ENCODE results near the gene PPT1.

Gene PPT1

GRCh38 chr1:40053138-40053887, 43.7 kb downstream of the PPT1 start:
- Histone ChIP-seq H3K9ac (ENCODE audit: low read depth, low read length, poor library complexity, severe bottlenecking) (no peak overlapping the region), H3F3A (ENCODE audit: low read depth) (peaks cover 3% of the 10 kb centered on the region; the same call in 1 of the 2 replicates), H2AFZ (ENCODE audit: low read length) (no peak overlapping the region), H3K4me1 (ENCODE audit: insufficient read depth, low read length, poor library complexity, severe bottlenecking) (peaks cover 25% of the 10 kb centered on the region), H4K20me1 (ENCODE audit: insufficient read depth, low read length, poor library complexity, severe bottlenecking) (peaks cover 74% of the 10 kb centered on the region), H3K9me2 (replicated peaks; ENCODE audit: low read depth, low read length) (no peaks in the 10 kb centered on the region), H3K4me2 (ENCODE audit: low read depth, low read length, poor library complexity, severe bottlenecking) (no peak overlapping the region), H3K4me3 (ENCODE audit: low read length, poor library complexity, severe bottlenecking) (no peak overlapping the region), H3K36me3 (ENCODE audit: insufficient read depth, low read length) (peaks cover 11% of the 10 kb centered on the region; the same call in 1 of the 2 replicates), H3K27me3 (ENCODE audit: insufficient read depth, low read length, poor library complexity, severe bottlenecking) (no peaks in the 10 kb centered on the region), H3K79me2 (ENCODE audit: insufficient read depth, low read length) (peaks cover 95% of the 10 kb centered on the region), H3K9me3 (ENCODE audit: insufficient read depth, low read depth, low read length) (no peaks in the 10 kb centered on the region)
- TF ChIP-seq EZH2phosphoT487 (IDR thresholded peaks at IDR 0.05; ENCODE audit: borderline replicate concordance) (no peak), CTCF (conservative IDR thresholded peaks at IDR 0.05; ENCODE audit: low read length) (no peak)

- Histone ChIP-seq H3K79me2 (ENCODE audit: insufficient read depth, low read length) (peaks cover 95% of the 10 kb centered on the region), H3K9me2 (replicated peaks; ENCODE audit: low read depth, low read length) (no peaks in the 10 kb centered on the region), H3K9ac (ENCODE audit: low read depth, low read length, poor library complexity, severe bottlenecking) (no peak overlapping the region), H2AFZ (ENCODE audit: low read length) (no peak overlapping the region), H3K4me2 (ENCODE audit: low read depth, low read length, poor library complexity, severe bottlenecking) (no peak overlapping the region), H3K27me3 (ENCODE audit: insufficient read depth, low read length, poor library complexity, severe bottlenecking) (no peaks in the 10 kb centered on the region), H3F3A (ENCODE audit: low read depth) (no peaks in the 10 kb centered on the region), H3K36me3 (ENCODE audit: insufficient read depth, low read length) (peaks cover 6% of the 10 kb centered on the region; the same call in 1 of the 2 replicates), H4K20me1 (ENCODE audit: insufficient read depth, low read length, poor library complexity, severe bottlenecking) (peaks cover 74% of the 10 kb centered on the region), H3K4me3 (ENCODE audit: low read length, poor library complexity, severe bottlenecking) (no peak overlapping the region), H3K4me1 (ENCODE audit: insufficient read depth, low read length, poor library complexity, severe bottlenecking) (peaks cover 25% of the 10 kb centered on the region), H3K9me3 (ENCODE audit: insufficient read depth, low read depth, low read length) (no peaks in the 10 kb centered on the region)
- TF ChIP-seq CTCF (conservative IDR thresholded peaks at IDR 0.05; ENCODE audit: low read length) (no peak), EZH2phosphoT487 (IDR thresholded peaks at IDR 0.05; ENCODE audit: borderline replicate concordance) (no peak)
Measured at GRCh38 chr1:40050863-40051262, 46.2 kb downstream of the PPT1 start.

- Histone ChIP-seq H4K20me1 (ENCODE audit: insufficient read depth, low read length, poor library complexity, severe bottlenecking) (peaks cover 72% of the 10 kb centered on the region), H3K9me3 (ENCODE audit: insufficient read depth, low read depth, low read length) (no peaks in the 10 kb centered on the region), H3F3A (ENCODE audit: low read depth) (no peaks in the 10 kb centered on the region), H3K79me2 (ENCODE audit: insufficient read depth, low read length) (peaks cover 96% of the 10 kb centered on the region), H3K36me3 (ENCODE audit: insufficient read depth, low read length) (peaks cover 5% of the 10 kb centered on the region; the same call in 1 of the 2 replicates), H3K4me3 (ENCODE audit: low read length, poor library complexity, severe bottlenecking) (no peak overlapping the region), H3K27me3 (ENCODE audit: insufficient read depth, low read length, poor library complexity, severe bottlenecking) (no peaks in the 10 kb centered on the region), H3K4me1 (ENCODE audit: insufficient read depth, low read length, poor library complexity, severe bottlenecking) (peaks cover 27% of the 10 kb centered on the region), H3K9me2 (replicated peaks; ENCODE audit: low read depth, low read length) (no peaks in the 10 kb centered on the region), H2AFZ (ENCODE audit: low read length) (no peak overlapping the region), H3K9ac (ENCODE audit: low read depth, low read length, poor library complexity, severe bottlenecking) (no peak overlapping the region), H3K4me2 (ENCODE audit: low read depth, low read length, poor library complexity, severe bottlenecking) (peak overlapping the region; percentile 15)
- TF ChIP-seq EZH2phosphoT487 (IDR thresholded peaks at IDR 0.05; ENCODE audit: borderline replicate concordance) = no peak
- no peak for TF ChIP-seq CTCF (conservative IDR thresholded peaks at IDR 0.05; ENCODE audit: low read length)
Measured at GRCh38 chr1:40049725-40050124, 47.3 kb downstream of the PPT1 start.

All from Loucy (cell line).